Neural cell (in vitro differentiated cells): ENCODE results near the gene PAOX. TPM values are rescaled to one million over a fixed set of nuclear protein-coding genes. Genes with fewer than 3 reads are reported as not detected.
A peak's percentile ranks its signal among the peaks of the same experiment; 100 is the strongest.

Experiments used
- H2AFZ ChIP-seq: fragments of 200-600, 300-800 bp; sonication (generic), shearing (Covaris generic); 2 replicates; pipeline ENCODE4 v1.6.0; 2014; ENCODE audit warnings: low read depth, mild to moderate bottlenecking, antibody characterized with exemption, low read length, moderate library complexity
- H3F3A ChIP-seq: fragments of 200-600 bp; shearing (Covaris generic); 2 replicates; pipeline ENCODE4 v1.6.1; 2016; ENCODE audit warnings: mild to moderate bottlenecking, moderate library complexity, mixed read lengths, antibody characterized with exemption, low read length; ENCODE audit not compliant: insufficient read depth, poor library complexity, severe bottlenecking
- H3K27ac ChIP-seq: fragments of 200-600, 300-800 bp; sonication (generic), shearing (Covaris generic); 2 replicates; pipeline ENCODE4 v1.5.1; 2014; ENCODE audit warnings: mild to moderate bottlenecking, low read length, moderate library complexity
- H3K27me3 ChIP-seq: fragments of 300-800, 200-600 bp; sonication (generic), shearing (Covaris generic); 2 replicates; pipeline ENCODE4 v1.6.0; 2014; ENCODE audit warnings: mild to moderate bottlenecking, low read depth, low read length, moderate library complexity; ENCODE audit not compliant: insufficient read depth
- H3K36me3 ChIP-seq: fragments of 300-800, 200-600 bp; sonication (generic), shearing (Covaris generic); 2 replicates; pipeline ENCODE4 v1.5.1; 2014; ENCODE audit warnings: mild to moderate bottlenecking, antibody characterized with exemption, low read length, moderate library complexity; ENCODE audit not compliant: insufficient read depth
- H3K4me2 ChIP-seq: fragments of 300-800, 200-600 bp; sonication (generic), shearing (Covaris generic); 2 replicates; pipeline ENCODE4 v1.6.0; 2014; ENCODE audit warnings: mild to moderate bottlenecking, low read length
- H3K4me3 ChIP-seq: fragments of 300-800, 200-600 bp; sonication (generic), shearing (Covaris generic); 2 replicates; pipeline ENCODE4 v1.5.1; 2014; ENCODE audit warnings: mild to moderate bottlenecking, low read length, moderate library complexity
- H3K79me2 ChIP-seq: fragments of 200-600 bp; shearing (Covaris generic); replicated peaks from 2 replicates; pipeline ENCODE4 v1.6.0; 2014; ENCODE audit warnings: mild to moderate bottlenecking, low read length, moderate library complexity; ENCODE audit not compliant: insufficient read depth
- H3K9ac ChIP-seq: fragments of 300-800, 200-600 bp; sonication (generic), shearing (Covaris generic); 2 replicates; pipeline ENCODE4 v1.6.1; 2016; ENCODE audit warnings: mild to moderate bottlenecking, low read length, mixed read lengths
- H3K9me2 ChIP-seq: fragments of 200-600 bp; shearing (Covaris generic); 2 replicates; pipeline ENCODE4 v1.6.1; 2016; ENCODE audit warnings: mild to moderate bottlenecking, low read length, mixed read lengths; ENCODE audit not compliant: insufficient read depth
- H3K9me3 ChIP-seq: fragments of 200-600, 300-800 bp; sonication (generic), shearing (Covaris generic); 2 replicates; pipeline ENCODE4 v1.6.1; 2016; ENCODE audit warnings: mild to moderate bottlenecking, mixed run types, low read length, moderate library complexity, mixed read lengths
- H4K20me1 ChIP-seq: fragments of 200-600 bp; shearing (Covaris generic); 2 replicates; pipeline ENCODE4 v1.6.1; 2016; ENCODE audit warnings: mild to moderate bottlenecking, mixed run types; ENCODE audit not compliant: insufficient read depth
- EP300 ChIP-seq: fragments of 450-650 bp; conservative IDR thresholded peaks from 2 replicates; pipeline ENCODE4 v1.6.1; 2014; ENCODE audit warnings: antibody characterized with exemption, mild to moderate bottlenecking, moderate library complexity; ENCODE audit not compliant: poor library complexity, severe bottlenecking
- EZH2 ChIP-seq: fragments of 200-600, 300-800 bp; shearing (Covaris generic), sonication (generic); IDR thresholded peaks from 2 replicates; pipeline ENCODE4 v1.6.1; 2014; ENCODE audit warnings: antibody characterized with exemption, low read length, borderline replicate concordance, mild to moderate bottlenecking; ENCODE audit not compliant: insufficient read depth, poor library complexity, severe bottlenecking
- MXI1 ChIP-seq: fragments of 450-650 bp; conservative IDR thresholded peaks from 2 replicates; pipeline ENCODE4 v1.6.1; 2014; ENCODE audit warnings: antibody characterized with exemption, mild to moderate bottlenecking; ENCODE audit not compliant: poor library complexity, severe bottlenecking
- POLR2AphosphoS5 ChIP-seq: IDR thresholded peaks from 2 replicates; pipeline ENCODE4 v1.6.1; 2012
- RAD21 ChIP-seq: fragments of 450-650 bp; conservative IDR thresholded peaks from 2 replicates; pipeline ENCODE4 v1.6.1; 2014; ENCODE audit warnings: antibody characterized with exemption, mild to moderate bottlenecking, moderate library complexity
- SMC3 ChIP-seq: fragments of 450-650 bp; conservative IDR thresholded peaks from 2 replicates; pipeline ENCODE4 v1.6.1; 2014; ENCODE audit warnings: antibody characterized with exemption, mild to moderate bottlenecking, moderate library complexity; ENCODE audit not compliant: poor library complexity
- TAF1 ChIP-seq: IDR thresholded peaks from 2 replicates; pipeline ENCODE4 v1.6.1; 2012; ENCODE audit warnings: low read depth
- polyA plus RNA-seq: library from polyadenylated mRNA; depleted of rRNA; stranded (reverse); fragments of >200 nt; gene quantifications from 2 replicates; pipeline ENCODE4 v1.2.3, GENCODE V29; 2014
- TF ChIP-seq, protein P1 (sequence below): fragments of 450-650 bp; IDR thresholded peaks from 2 replicates; pipeline ENCODE4 v1.5.1; 2014; ENCODE audit warnings: antibody characterized with exemption, mild to moderate bottlenecking, moderate library complexity; ENCODE audit not compliant: poor library complexity, severe bottlenecking
- TF ChIP-seq, protein P2 (sequence below): IDR thresholded peaks from 2 replicates; pipeline ENCODE4 v1.6.1; 2012; ENCODE audit warnings: borderline replicate concordance

Gene PAOX
- polyA plus RNA-seq, 1 donor from 2014 or later = 3.0 TPM

- no peaks in the 10 kb centered on the region for H3K27me3 ChIP-seq
- peak overlapping the region; percentile 83 for H3K4me3 ChIP-seq
- H4K20me1 ChIP-seq = no peaks in the 10 kb centered on the region
- H3K79me2 ChIP-seq = peaks cover 4% of the 10 kb centered on the region
- no peak overlapping the region for H2AFZ ChIP-seq
- peak overlapping the region; percentile 35 for H3K4me2 ChIP-seq
- H3F3A ChIP-seq = no peaks in the 10 kb centered on the region
- no peaks in the 10 kb centered on the region for H3K9me3 ChIP-seq
- H3K36me3 ChIP-seq = no peaks in the 10 kb centered on the region
- H3K27ac ChIP-seq = no peak overlapping the region
- H3K9ac ChIP-seq = no peak overlapping the region
- no peaks in the 10 kb centered on the region for H3K9me2 ChIP-seq
- TF ChIP-seq, protein P1, sequence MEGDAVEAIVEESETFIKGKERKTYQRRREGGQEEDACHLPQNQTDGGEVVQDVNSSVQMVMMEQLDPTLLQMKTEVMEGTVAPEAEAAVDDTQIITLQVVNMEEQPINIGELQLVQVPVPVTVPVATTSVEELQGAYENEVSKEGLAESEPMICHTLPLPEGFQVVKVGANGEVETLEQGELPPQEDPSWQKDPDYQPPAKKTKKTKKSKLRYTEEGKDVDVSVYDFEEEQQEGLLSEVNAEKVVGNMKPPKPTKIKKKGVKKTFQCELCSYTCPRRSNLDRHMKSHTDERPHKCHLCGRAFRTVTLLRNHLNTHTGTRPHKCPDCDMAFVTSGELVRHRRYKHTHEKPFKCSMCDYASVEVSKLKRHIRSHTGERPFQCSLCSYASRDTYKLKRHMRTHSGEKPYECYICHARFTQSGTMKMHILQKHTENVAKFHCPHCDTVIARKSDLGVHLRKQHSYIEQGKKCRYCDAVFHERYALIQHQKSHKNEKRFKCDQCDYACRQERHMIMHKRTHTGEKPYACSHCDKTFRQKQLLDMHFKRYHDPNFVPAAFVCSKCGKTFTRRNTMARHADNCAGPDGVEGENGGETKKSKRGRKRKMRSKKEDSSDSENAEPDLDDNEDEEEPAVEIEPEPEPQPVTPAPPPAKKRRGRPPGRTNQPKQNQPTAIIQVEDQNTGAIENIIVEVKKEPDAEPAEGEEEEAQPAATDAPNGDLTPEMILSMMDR = no peak
- no peak for TF ChIP-seq POLR2AphosphoS5
Measured at GRCh38 chr10:133372507-133372906, 6.6 kb upstream of the PAOX start.

- H2AFZ ChIP-seq = peak within 1 kb of the TSS; percentile 69
- H3K9me2 ChIP-seq = no peaks in the 10 kb centered on the region
- peak within 1 kb of the TSS; percentile 84 for H3K9ac ChIP-seq
- peaks cover 6% of the 10 kb centered on the region for H3K27me3 ChIP-seq
- TF ChIP-seq RAD21 (peak; percentile 15), EZH2 (no peak), POLR2AphosphoS5 (peak; percentile 86), SMC3 (no peak), MXI1 (peak; percentile 65), TAF1 (peak; percentile 37), EP300 (no peak)
- TF ChIP-seq, protein P2, sequence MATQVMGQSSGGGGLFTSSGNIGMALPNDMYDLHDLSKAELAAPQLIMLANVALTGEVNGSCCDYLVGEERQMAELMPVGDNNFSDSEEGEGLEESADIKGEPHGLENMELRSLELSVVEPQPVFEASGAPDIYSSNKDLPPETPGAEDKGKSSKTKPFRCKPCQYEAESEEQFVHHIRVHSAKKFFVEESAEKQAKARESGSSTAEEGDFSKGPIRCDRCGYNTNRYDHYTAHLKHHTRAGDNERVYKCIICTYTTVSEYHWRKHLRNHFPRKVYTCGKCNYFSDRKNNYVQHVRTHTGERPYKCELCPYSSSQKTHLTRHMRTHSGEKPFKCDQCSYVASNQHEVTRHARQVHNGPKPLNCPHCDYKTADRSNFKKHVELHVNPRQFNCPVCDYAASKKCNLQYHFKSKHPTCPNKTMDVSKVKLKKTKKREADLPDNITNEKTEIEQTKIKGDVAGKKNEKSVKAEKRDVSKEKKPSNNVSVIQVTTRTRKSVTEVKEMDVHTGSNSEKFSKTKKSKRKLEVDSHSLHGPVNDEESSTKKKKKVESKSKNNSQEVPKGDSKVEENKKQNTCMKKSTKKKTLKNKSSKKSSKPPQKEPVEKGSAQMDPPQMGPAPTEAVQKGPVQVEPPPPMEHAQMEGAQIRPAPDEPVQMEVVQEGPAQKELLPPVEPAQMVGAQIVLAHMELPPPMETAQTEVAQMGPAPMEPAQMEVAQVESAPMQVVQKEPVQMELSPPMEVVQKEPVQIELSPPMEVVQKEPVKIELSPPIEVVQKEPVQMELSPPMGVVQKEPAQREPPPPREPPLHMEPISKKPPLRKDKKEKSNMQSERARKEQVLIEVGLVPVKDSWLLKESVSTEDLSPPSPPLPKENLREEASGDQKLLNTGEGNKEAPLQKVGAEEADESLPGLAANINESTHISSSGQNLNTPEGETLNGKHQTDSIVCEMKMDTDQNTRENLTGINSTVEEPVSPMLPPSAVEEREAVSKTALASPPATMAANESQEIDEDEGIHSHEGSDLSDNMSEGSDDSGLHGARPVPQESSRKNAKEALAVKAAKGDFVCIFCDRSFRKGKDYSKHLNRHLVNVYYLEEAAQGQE = no peak
- TF ChIP-seq, protein P1 = no peak
- H3K79me2 ChIP-seq = peaks cover 4% of the 10 kb centered on the region
- no peaks in the 10 kb centered on the region for H3K9me3 ChIP-seq
- H3K4me3 ChIP-seq = peak within 1 kb of the TSS; percentile 83
- H3K27ac ChIP-seq = peak within 1 kb of the TSS; percentile 51
- no peaks in the 10 kb centered on the region for H3K36me3 ChIP-seq
- no peaks in the 10 kb centered on the region for H4K20me1 ChIP-seq
- H3F3A ChIP-seq = no peaks in the 10 kb centered on the region
- peak within 1 kb of the TSS; percentile 86 for H3K4me2 ChIP-seq
Measured at GRCh38 chr10:133373174-133374090, 5.6 kb upstream of the PAOX start, which contains the start of gene ECHS1. TSS of gene ECHS1 (minus strand) at chr10:133373354. CDS start at chr10:133373333, 21 bp downstream.
